Hepatocyte (in vitro differentiated cells): ENCODE measurements around the gene RCOR3. TPM values are rescaled to one million over a fixed set of nuclear protein-coding genes. Genes with fewer than 3 reads are reported as not detected.
"Not testable (repeated sequence)": the region's sequence is repeated elsewhere in the genome, so short reads cannot be mapped to it uniquely, and the experiment has no call there.

Experiments used
- DNase-seq: peaks from one replicate; pipeline ENCODE4 v3.0.0-alpha.2; 2016; ENCODE audit warnings: low spot score
- H2AFZ ChIP-seq: fragments of 200-600 bp; sonication (generic); 2 replicates; pipeline ENCODE4 v1.6.0; 2016; ENCODE audit warnings: antibody characterized with exemption, mild to moderate bottlenecking
- H3K27ac ChIP-seq: fragments of 200-600 bp; sonication (generic); 2 replicates; pipeline ENCODE4 v1.5.1; 2016; ENCODE audit warnings: mild to moderate bottlenecking
- H3K27me3 ChIP-seq: fragments of 200-600 bp; sonication (generic); 2 replicates; pipeline ENCODE4 v1.6.1; 2016
- H3K36me3 ChIP-seq: fragments of 200-600 bp; sonication (generic); replicated peaks from 2 replicates; pipeline ENCODE4 v1.5.1; 2016; ENCODE audit warnings: low read depth; ENCODE audit not compliant: insufficient read depth
- H3K4me1 ChIP-seq: fragments of 200-600 bp; sonication (generic); 2 replicates; pipeline ENCODE4 v1.5.1; 2016; ENCODE audit warnings: mild to moderate bottlenecking, moderate library complexity; ENCODE audit not compliant: insufficient read depth
- H3K4me2 ChIP-seq: fragments of 200-600 bp; sonication (generic); 2 replicates; pipeline ENCODE4 v1.6.0; 2016
- H3K4me3 ChIP-seq: fragments of 200-600 bp; sonication (generic); 2 replicates; pipeline ENCODE4 v1.5.1; 2016; ENCODE audit warnings: mild to moderate bottlenecking
- H3K79me2 ChIP-seq: fragments of 200-600 bp; sonication (generic); 2 replicates; pipeline ENCODE4 v1.6.0; 2017; ENCODE audit warnings: mild to moderate bottlenecking
- H3K9me2 ChIP-seq: fragments of 200-600 bp; sonication (generic); replicated peaks from 2 replicates; pipeline ENCODE4 v1.6.0; 2017; ENCODE audit warnings: mild to moderate bottlenecking; ENCODE audit not compliant: insufficient read depth
- H3K9me3 ChIP-seq: fragments of 200-600 bp; sonication (generic); 2 replicates; pipeline ENCODE4 v1.5.1; 2016; ENCODE audit warnings: low read depth, mild to moderate bottlenecking
- H4K20me1 ChIP-seq: fragments of 200-600 bp; sonication (generic); 2 replicates; pipeline ENCODE4 v1.6.0; 2016; ENCODE audit warnings: mild to moderate bottlenecking; ENCODE audit not compliant: insufficient read depth, poor library complexity, severe bottlenecking
- CTCF ChIP-seq: fragments of 200-600 bp; sonication (generic); IDR thresholded peaks from 2 replicates; pipeline ENCODE4 v1.5.1; 2016; ENCODE audit warnings: antibody characterized with exemption, mild to moderate bottlenecking; ENCODE audit not compliant: poor library complexity
- EZH2 ChIP-seq: fragments of 200-600 bp; sonication (generic); IDR thresholded peaks from 2 replicates; pipeline ENCODE4 v1.6.1; 2016; ENCODE audit warnings: antibody characterized with exemption, mild to moderate bottlenecking, borderline replicate concordance
- EZH2phosphoT487 ChIP-seq: fragments of 200-600 bp; sonication (generic); IDR thresholded peaks from one replicate; pipeline ENCODE4 v1.6.1; 2018; ENCODE audit warnings: antibody characterized with exemption, mild to moderate bottlenecking, low read depth, moderate library complexity; ENCODE audit not compliant: unreplicated experiment, severe bottlenecking
- WGBS: methylation state at CpG from one replicate; pipeline ENCODE4 v1.1.6; 2016; ENCODE audit warnings: low lambda C conversion rate; ENCODE audit errors: missing lambda C conversion rate; 5-methylcytosine and 5-hydroxymethylcytosine counted together
- polyA plus RNA-seq: library from polyadenylated mRNA; unstranded; fragments of >200 nt; fragmentation: Nextera tagmentation; extraction: Ambion mirVana; gene quantifications from 2 replicates; pipeline ENCODE4 v1.2.1, GENCODE V29; 2016
- total RNA-seq: library from RNA; depleted of rRNA; stranded (reverse); fragments of >200 nt; gene quantifications from 2 replicates; pipeline ENCODE4 v1.2.3, GENCODE V29; 2014

RCOR3 gene
- total and polyA plus RNA-seq, 2 experiments from 2014 or later, result 25.0 to 39.6 TPM

- H4K20me1 ChIP-seq, result no peaks in the 10 kb centered on the region
- TF ChIP-seq EZH2 (no peak), CTCF (no peak), EZH2phosphoT487 (no peak)
- no peak overlapping the region for H3K4me2 ChIP-seq
- H3K9me3 ChIP-seq, result no peaks in the 10 kb centered on the region
- no peak overlapping the region for H3K27ac ChIP-seq
- H3K36me3 ChIP-seq, result no peaks in the 10 kb centered on the region
- H3K9me2 ChIP-seq, result no peaks in the 10 kb centered on the region
- H3K4me3 ChIP-seq, result no peak overlapping the region
- no peak for DNase-seq
- H3K79me2 ChIP-seq, result no peaks in the 10 kb centered on the region
- no peaks in the 10 kb centered on the region for H3K4me1 ChIP-seq
- no peak overlapping the region for H2AFZ ChIP-seq
- H3K27me3 ChIP-seq, result no peaks in the 10 kb centered on the region
Observed at GRCh38 chr1:211318576-211319280, 59.6 kb downstream of the RCOR3 start.

- no peak for TF ChIP-seq CTCF
- TF ChIP-seq EZH2phosphoT487, result no peak
- TF ChIP-seq EZH2, result no peak
- H3K4me3 ChIP-seq, result no peak overlapping the region
- H3K4me2 ChIP-seq, result no peak overlapping the region
Observed at GRCh38 chr1:211319892-211320291, 60.7 kb downstream of the RCOR3 start.

GRCh38 chr1:211320980-211321379 lies 61.8 kb downstream of the RCOR3 start:
- H3K4me1 ChIP-seq, result no peaks in the 10 kb centered on the region
- no peaks in the 10 kb centered on the region for H3K36me3 ChIP-seq
- WGBS, result 95% methylated on average over 4 of the region's 4 CpGs

More at GRCh38 chr1:211319892-211320291, 60.7 kb downstream of the RCOR3 start:
- Histone ChIP-seq H3K36me3 (no peaks in the 10 kb centered on the region), H4K20me1 (no peaks in the 10 kb centered on the region), H3K79me2 (no peaks in the 10 kb centered on the region), H3K9me3 (no peaks in the 10 kb centered on the region), H2AFZ (no peak overlapping the region), H3K27ac (no peak overlapping the region), H3K4me1 (no peaks in the 10 kb centered on the region), H3K27me3 (no peaks in the 10 kb centered on the region), H3K9me2 (no peaks in the 10 kb centered on the region)
- no peak for DNase-seq

GRCh38 chr1:211321646-211322045 lies 62.5 kb downstream of the RCOR3 start:
- not testable (repeated sequence) for H3K79me2 ChIP-seq, H3K4me2 ChIP-seq, H4K20me1 ChIP-seq, H3K4me1 ChIP-seq, DNase-seq, H3K9me3 ChIP-seq, H3K36me3 ChIP-seq, H2AFZ ChIP-seq, H3K27ac ChIP-seq, H3K27me3 ChIP-seq, H3K4me3 ChIP-seq, H3K9me2 ChIP-seq
- 89% methylated on average over 7 of the region's 7 CpGs for WGBS

More at GRCh38 chr1:211320980-211321379, 61.8 kb downstream of the RCOR3 start:
- peaks cover under 1% of the 10 kb centered on the region for H3K79me2 ChIP-seq
- H3K9me2 ChIP-seq, result no peaks in the 10 kb centered on the region
- no peak overlapping the region for H3K27ac ChIP-seq
- no peaks in the 10 kb centered on the region for H3K27me3 ChIP-seq
- no peak for DNase-seq
- H3K4me2 ChIP-seq, result no peak overlapping the region
- TF ChIP-seq EZH2, result no peak
- no peak for TF ChIP-seq CTCF
- TF ChIP-seq EZH2phosphoT487, result no peak
- H4K20me1 ChIP-seq, result no peaks in the 10 kb centered on the region
- no peak overlapping the region for H2AFZ ChIP-seq
- H3K9me3 ChIP-seq, result no peaks in the 10 kb centered on the region
- H3K4me3 ChIP-seq, result no peak overlapping the region
